K562 (cell line): ENCODE data around the gene SGMS1. TPM values are rescaled to one million over a fixed set of nuclear protein-coding genes. Genes with fewer than 3 reads are reported as not detected.

ENCODE experiments used
- CBFA2T3 ChIP-seq: fragments of 450-650 bp; IDR thresholded peaks from 2 replicates; pipeline ENCODE4 v1.6.1; 2017
- CEBPB ChIP-seq: fragments of 450-650 bp; IDR thresholded peaks from 2 replicates; pipeline ENCODE4 v1.6.1; 2016; ENCODE audit warnings: missing genetic modification characterization, missing compliant biosample characterization
- CXXC5 ChIP-seq: fragments of 250-450 bp; sonication (Bioruptor Pico); IDR thresholded peaks from 2 replicates; pipeline ENCODE4 v1.8.0; 2022; ENCODE audit warnings: inconsistent platforms, mild to moderate bottlenecking, moderate library complexity
- DDX20 ChIP-seq: fragments of 450-650 bp; IDR thresholded peaks from 2 replicates; pipeline ENCODE4 v1.6.1; 2016; ENCODE audit warnings: missing genetic modification characterization, low read depth, mild to moderate bottlenecking, missing compliant biosample characterization, moderate library complexity
- GABPB2 ChIP-seq: fragments of 250-450 bp; sonication (Bioruptor Pico); conservative IDR thresholded peaks from 2 replicates; pipeline ENCODE4 v1.5.1; 2021; ENCODE audit warnings: mild to moderate bottlenecking
- GATA2 ChIP-seq: sonication (generic); formaldehyde crosslinking; IDR thresholded peaks from 2 replicates; pipeline ENCODE4 v1.4.0; 2020; ENCODE audit warnings: mild to moderate bottlenecking, missing genetic modification reagents
- HCFC1 ChIP-seq: IDR thresholded peaks from 2 replicates; pipeline ENCODE4 v1.6.1; 2012; ENCODE audit warnings: low read depth, low read length, improper control_type of control experiment
- KDM1A ChIP-seq, 2 experiments: fragments of 450-650 bp; IDR thresholded peaks; 2 replicates each; pipeline ENCODE4 v1.6.1; 2016; ENCODE audit warnings: mild to moderate bottlenecking in 2 of 2
- KLF10 ChIP-seq: fragments of 250-450 bp; sonication (Bioruptor Pico); IDR thresholded peaks from 2 replicates; pipeline ENCODE4 v1.6.1; 2021; ENCODE audit warnings: matching md5 sums
- MXI1 ChIP-seq: IDR thresholded peaks from 2 replicates; pipeline ENCODE4 v1.6.1; 2011; ENCODE audit warnings: low read depth, mild to moderate bottlenecking, improper control_type of control experiment, low read length
- PTRF ChIP-seq: fragments of 450-650 bp; IDR thresholded peaks from 2 replicates; pipeline ENCODE4 v1.6.1; 2016; ENCODE audit warnings: mild to moderate bottlenecking, missing genetic modification characterization, missing compliant biosample characterization
- RCOR1 ChIP-seq, 2 experiments: IDR thresholded peaks; 2 replicates each; pipeline ENCODE4 v1.6.1; 2012; ENCODE audit warnings: low read depth in 2 of 2, low read length in 2 of 2, borderline replicate concordance in 1 of 2, improper control_type of control experiment in 1 of 2
- RNF2 ChIP-seq: sonication (generic); IDR thresholded peaks from 2 replicates; pipeline ENCODE4 v1.6.1; 2016
- SMARCA4 ChIP-seq: fragments of 450-650 bp; IDR thresholded peaks from 2 replicates; pipeline ENCODE4 v1.6.1; 2016
- SRSF7 ChIP-seq: fragments of 200-400 bp; formaldehyde crosslinking; optimal IDR thresholded peaks from 2 replicates; pipeline ENCODE3; 2017; ENCODE audit warnings: mild to moderate bottlenecking, low read depth, low read length
- ZBTB49 ChIP-seq: sonication (generic); formaldehyde crosslinking; IDR thresholded peaks from 2 replicates; pipeline ENCODE4 v1.8.0; 2022; ENCODE audit warnings: missing genetic modification reagents, mild to moderate bottlenecking, borderline replicate concordance
- ZNF134 ChIP-seq: fragments of 250-450 bp; sonication (Bioruptor Pico); conservative IDR thresholded peaks from 2 replicates; pipeline ENCODE4 v1.4.0; 2020
- polyA plus RNA-seq, 8 experiments: library from polyadenylated mRNA; depleted of rRNA in 4 of 8; stranded (reverse) in 5 of 8; unstranded in 3 of 8; fragments of >200 nt; fragmentation: Nextera tagmentation in 2 of 8; fragmentation: Illumina TruSeq in 1 of 8; extraction: Ambion mirVana in 2 of 8; extraction: Trizol in 1 of 8; gene quantifications; 2 replicates each; pipeline versions ENCODE4 v1.2.1 to v1.2.3, GENCODE V29; 2011 to 2014; ENCODE audit warnings: inconsistent platforms in 1 of 8, missing spikeins in 1 of 8
- total RNA-seq, 7 experiments: library from RNA; depleted of rRNA in 6 of 7; stranded (reverse); fragments of >200 nt in 6 of 7; fragmentation: Illumina TruSeq in 2 of 7; extraction: Trizol in 2 of 7; gene quantifications; 2 replicates each; pipeline versions ENCODE4 v1.2.1 to v1.2.3, GENCODE V29; 2011 to 2021; ENCODE audit warnings: low replicate concordance in 1 of 7
- TF ChIP-seq, protein P1 (sequence below): fragments of 450-650 bp; formaldehyde crosslinking; IDR thresholded peaks from 2 replicates; pipeline ENCODE4 v1.4.0; 2022; ENCODE audit warnings: missing genetic modification characterization
- TF ChIP-seq, protein P2 (sequence below): IDR thresholded peaks from 2 replicates; pipeline ENCODE4 v1.6.1; 2016; ENCODE audit warnings: missing genetic modification characterization, missing compliant biosample characterization
- TF ChIP-seq, protein P3 (sequence below), 2 experiments: fragments of 450-650 bp; IDR thresholded peaks; 2 replicates each; pipeline ENCODE4 v1.6.1; 2016
- TF ChIP-seq, protein P4 (sequence below): fragments of 450-650 bp; formaldehyde crosslinking; IDR thresholded peaks from 2 replicates; pipeline ENCODE4 v1.4.0; 2022; ENCODE audit warnings: missing genetic modification characterization

SGMS1 gene
- total and polyA plus RNA-seq, 9 of the 15 experiments (the other 6 are each of a cell fraction or from before 2014, with no cell fraction given): 22.6 to 232 (median 82.2) TPM

- TF ChIP-seq, protein P1, sequence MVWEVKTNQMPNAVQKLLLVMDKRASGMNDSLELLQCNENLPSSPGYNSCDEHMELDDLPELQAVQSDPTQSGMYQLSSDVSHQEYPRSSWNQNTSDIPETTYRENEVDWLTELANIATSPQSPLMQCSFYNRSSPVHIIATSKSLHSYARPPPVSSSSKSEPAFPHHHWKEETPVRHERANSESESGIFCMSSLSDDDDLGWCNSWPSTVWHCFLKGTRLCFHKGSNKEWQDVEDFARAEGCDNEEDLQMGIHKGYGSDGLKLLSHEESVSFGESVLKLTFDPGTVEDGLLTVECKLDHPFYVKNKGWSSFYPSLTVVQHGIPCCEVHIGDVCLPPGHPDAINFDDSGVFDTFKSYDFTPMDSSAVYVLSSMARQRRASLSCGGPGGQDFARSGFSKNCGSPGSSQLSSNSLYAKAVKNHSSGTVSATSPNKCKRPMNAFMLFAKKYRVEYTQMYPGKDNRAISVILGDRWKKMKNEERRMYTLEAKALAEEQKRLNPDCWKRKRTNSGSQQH: no peak
- TF ChIP-seq RNF2 (peak; percentile 12; the same call in 1 of the 2 replicates), CBFA2T3 (peak; percentile 34; the same call in 1 of the 2 replicates), GABPB2 (no peak), ZNF134 (0 out of 2 replicates have a peak, but pooled peaks have one; percentile 22), GATA2 (no peak), SRSF7 (no peak), CXXC5 (peak; percentile 38), CEBPB (no peak), DDX20 (no peak), PTRF (tag) (no peak), KDM1A (IDR thresholded peaks at IDR 0.05) (peak; percentile 54 to 60; a peak in 2 of 4 replicates), KLF10 (CRISPR knock-in tag) (no peak), HCFC1 (no peak), SMARCA4 (peak; percentile 64), MXI1 (no peak), RCOR1 (IDR thresholded peaks at IDR 0.05; ENCODE audit: borderline replicate concordance in 1 of 2, low read depth in 2 of 2, low read length in 2 of 2) (peak; percentile 28 to 70; a peak in 3 of 4 replicates), ZBTB49 (no peak)
- TF ChIP-seq, protein P2, sequence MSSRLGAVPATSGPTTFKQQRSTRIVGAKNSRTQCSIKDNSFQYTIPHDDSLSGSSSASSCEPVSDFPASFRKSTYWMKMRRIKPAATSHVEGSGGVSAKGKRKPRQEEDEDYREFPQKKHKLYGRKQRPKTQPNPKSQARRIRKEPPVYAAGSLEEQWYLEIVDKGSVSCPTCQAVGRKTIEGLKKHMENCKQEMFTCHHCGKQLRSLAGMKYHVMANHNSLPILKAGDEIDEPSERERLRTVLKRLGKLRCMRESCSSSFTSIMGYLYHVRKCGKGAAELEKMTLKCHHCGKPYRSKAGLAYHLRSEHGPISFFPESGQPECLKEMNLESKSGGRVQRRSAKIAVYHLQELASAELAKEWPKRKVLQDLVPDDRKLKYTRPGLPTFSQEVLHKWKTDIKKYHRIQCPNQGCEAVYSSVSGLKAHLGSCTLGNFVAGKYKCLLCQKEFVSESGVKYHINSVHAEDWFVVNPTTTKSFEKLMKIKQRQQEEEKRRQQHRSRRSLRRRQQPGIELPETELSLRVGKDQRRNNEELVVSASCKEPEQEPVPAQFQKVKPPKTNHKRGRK (tag): no peak
- TF ChIP-seq, protein P3, sequence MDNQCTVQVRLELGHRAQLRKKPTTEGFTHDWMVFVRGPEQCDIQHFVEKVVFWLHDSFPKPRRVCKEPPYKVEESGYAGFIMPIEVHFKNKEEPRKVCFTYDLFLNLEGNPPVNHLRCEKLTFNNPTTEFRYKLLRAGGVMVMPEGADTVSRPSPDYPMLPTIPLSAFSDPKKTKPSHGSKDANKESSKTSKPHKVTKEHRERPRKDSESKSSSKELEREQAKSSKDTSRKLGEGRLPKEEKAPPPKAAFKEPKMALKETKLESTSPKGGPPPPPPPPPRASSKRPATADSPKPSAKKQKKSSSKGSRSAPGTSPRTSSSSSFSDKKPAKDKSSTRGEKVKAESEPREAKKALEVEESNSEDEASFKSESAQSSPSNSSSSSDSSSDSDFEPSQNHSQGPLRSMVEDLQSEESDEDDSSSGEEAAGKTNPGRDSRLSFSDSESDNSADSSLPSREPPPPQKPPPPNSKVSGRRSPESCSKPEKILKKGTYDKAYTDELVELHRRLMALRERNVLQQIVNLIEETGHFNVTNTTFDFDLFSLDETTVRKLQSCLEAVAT (IDR thresholded peaks at IDR 0.05): peak in 1 of 2 experiments; percentile 54; a peak in 1 of 4 replicates
- TF ChIP-seq, protein P4, sequence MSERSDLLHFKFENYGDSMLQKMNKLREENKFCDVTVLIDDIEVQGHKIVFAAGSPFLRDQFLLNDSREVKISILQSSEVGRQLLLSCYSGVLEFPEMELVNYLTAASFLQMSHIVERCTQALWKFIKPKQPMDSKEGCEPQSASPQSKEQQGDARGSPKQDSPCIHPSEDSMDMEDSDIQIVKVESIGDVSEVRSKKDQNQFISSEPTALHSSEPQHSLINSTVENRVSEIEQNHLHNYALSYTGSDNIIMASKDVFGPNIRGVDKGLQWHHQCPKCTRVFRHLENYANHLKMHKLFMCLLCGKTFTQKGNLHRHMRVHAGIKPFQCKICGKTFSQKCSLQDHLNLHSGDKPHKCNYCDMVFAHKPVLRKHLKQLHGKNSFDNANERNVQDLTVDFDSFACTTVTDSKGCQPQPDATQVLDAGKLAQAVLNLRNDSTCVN: 0 out of 2 replicates have a peak, but pooled peaks have one; percentile 55
Observed at GRCh38 chr10:50552771-50553535, 70.8 kb downstream of the SGMS1 start (continued).
